GM12801 (cell line): ENCODE results near the gene GPR152.

Source experiments
- TF ChIP-seq, protein P1 (sequence below): IDR thresholded peaks from one replicate; pipeline ENCODE4 v1.5.1; 2011; ENCODE audit warnings: control low read depth; ENCODE audit not compliant: insufficient read length; ENCODE audit errors: extremely low read depth

Gene GPR152

DNA sequence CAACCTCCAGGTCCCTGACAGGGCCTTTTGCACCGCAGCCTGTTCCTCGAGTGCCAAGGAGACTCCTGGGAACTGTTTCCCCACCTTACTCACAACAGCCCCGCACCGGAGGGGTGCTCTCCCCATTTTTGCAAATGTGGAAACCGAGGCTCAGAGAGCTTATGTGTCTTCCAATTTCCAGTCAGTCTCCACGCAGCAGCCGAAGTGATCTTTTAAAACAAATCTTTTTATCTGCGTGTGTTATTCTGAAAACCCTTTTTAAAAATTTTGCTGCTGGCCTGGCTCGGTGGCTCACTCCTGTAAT, 16.9 kb upstream of the GPR152 start:
- TF ChIP-seq, protein P1, sequence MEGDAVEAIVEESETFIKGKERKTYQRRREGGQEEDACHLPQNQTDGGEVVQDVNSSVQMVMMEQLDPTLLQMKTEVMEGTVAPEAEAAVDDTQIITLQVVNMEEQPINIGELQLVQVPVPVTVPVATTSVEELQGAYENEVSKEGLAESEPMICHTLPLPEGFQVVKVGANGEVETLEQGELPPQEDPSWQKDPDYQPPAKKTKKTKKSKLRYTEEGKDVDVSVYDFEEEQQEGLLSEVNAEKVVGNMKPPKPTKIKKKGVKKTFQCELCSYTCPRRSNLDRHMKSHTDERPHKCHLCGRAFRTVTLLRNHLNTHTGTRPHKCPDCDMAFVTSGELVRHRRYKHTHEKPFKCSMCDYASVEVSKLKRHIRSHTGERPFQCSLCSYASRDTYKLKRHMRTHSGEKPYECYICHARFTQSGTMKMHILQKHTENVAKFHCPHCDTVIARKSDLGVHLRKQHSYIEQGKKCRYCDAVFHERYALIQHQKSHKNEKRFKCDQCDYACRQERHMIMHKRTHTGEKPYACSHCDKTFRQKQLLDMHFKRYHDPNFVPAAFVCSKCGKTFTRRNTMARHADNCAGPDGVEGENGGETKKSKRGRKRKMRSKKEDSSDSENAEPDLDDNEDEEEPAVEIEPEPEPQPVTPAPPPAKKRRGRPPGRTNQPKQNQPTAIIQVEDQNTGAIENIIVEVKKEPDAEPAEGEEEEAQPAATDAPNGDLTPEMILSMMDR = no peak

DNA sequence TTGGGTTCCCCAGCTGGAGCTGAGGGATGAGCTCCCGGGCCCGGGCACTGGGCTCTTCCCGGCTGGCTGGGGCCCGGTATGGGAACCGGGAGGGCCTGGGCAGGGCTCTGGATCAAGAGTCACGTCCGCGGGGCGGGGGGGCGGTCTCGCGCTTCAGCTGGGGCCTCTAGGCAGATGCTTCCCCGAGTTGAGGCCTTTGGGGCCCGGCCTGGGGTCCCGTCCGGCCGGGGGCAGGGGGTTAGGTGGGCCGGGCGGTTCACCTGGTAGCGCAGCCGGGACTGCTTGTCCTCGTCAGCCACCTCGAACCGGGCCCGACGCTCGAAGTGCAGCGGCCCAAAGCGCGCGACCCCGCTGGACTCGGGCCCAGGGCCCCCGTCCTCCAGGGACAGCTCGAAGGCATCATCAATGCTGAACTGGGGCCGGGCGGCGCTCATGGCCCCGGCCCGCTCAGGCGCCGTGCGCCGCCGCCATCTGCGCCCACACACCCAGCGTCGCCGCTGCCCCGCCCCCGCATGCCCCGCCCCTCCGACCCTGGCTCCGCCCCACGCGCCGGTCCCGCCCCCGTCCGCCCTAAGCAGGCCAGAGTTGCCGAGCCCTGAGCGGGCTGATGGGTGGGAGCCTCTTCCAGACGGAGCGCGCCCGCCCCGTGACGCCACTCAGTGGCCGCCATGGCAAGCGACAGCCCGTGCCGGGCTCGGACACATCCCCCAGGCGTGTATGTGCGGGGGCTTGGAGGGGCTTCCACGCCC, 16.4 kb upstream of the GPR152 start, which contains the start of gene TMEM134:
Gene TMEM134, minus strand, starts transcription at position 493 of the 749 bp plus-strand sequence. Its CDS starts 59 bp downstream, at position 434.
- TF ChIP-seq, protein P1 = no peak

DNA sequence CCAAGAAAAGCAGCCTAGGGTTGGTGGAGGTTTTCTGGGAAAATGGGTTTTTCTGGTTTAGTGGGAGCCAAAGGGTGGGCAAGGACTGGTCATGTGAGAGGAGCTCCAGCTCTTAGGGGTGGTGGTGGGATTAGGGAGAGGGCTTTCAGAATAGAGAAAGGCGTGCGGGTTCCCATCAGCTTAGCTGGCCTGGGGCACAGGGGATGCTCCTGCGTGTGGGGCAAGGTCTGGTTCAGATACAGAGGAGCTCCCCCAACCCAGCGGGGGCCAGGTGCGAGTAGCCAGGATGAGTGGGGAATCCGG, 15.9 kb upstream of the GPR152 start:
- TF ChIP-seq, protein P1 = no peak

DNA sequence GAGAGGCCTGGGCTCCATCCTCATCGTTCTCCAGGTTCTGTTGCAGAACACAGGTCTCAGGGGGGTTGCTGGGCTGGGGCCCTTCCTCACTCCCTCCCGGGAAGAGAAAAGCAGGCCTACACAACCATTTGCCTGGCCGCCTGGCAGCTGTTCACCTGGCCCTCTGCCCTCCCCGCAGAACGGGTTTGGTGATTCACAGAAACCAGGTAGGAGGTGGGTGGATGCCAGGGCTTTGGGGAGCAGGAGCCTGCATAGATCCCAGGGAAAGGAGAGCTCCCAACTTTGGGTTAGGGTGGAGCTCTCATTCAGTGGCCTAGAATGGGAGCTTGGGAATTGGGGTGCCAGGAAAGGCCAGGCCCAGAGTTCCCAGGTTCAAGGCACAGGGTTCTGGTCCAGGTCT, 15.5 kb upstream of the GPR152 start:
- TF ChIP-seq, protein P1 = no peak

DNA sequence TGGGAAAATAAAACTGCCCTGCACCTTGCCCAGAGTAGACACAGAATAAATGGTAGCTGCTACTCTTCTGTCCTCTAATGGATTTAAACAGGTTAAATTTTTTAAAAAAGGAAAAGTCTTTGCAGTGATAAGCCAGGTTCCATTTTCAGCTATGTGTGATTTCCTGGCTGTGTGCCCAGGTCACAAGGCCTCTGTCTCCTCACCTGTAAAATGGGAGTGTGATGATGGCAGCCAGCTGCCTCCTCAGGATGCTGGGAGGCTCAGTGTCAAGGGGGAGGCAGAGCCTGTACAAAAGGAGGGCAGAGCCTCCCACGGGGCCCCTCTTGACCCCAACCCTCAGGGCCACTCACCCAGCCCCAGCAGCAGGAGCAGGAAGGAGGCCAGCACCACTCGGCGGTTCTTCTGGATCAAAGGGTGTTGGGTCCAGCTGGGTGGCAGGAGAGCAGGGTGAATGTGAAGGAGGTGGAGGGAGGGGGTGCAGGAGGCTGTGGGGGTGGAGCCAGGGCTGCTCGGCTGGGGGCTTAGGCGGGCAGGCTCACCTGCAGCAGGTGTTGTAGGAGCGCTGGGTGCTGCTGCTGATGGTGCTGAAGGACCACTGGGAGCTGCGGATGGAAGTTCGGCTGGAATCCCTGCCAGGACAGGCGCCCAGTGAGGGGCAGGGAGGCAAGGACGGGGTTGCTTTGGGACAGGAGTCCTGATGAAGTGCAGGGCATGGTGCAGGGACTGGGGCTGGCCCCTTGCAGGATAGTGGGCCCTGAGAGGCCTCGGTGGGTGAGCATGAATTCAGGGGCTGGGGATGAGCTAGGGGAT, 14.6 kb upstream of the GPR152 start:
- TF ChIP-seq, protein P1 = no peak

DNA sequence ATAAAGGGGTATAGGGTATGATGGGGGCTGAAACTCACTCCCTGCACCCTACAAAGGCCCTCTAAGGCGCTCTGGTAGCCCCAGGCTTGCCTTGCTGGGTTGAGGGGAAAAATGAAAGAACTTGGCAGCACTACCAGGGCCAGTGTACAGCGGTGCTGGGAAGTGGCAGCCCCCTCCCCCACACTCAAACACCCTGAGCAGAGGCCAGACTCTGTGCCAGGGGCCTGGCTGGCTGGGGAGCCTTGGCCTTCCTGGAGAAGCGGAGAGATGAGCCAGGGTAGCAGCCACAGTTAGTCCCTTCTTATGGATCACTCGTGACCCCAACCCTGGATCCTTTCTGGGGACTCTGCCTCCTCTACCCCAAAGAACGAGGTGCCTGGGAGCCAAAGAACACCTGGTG, 13.8 kb upstream of the GPR152 start:
- TF ChIP-seq, protein P1 = no peak

DNA sequence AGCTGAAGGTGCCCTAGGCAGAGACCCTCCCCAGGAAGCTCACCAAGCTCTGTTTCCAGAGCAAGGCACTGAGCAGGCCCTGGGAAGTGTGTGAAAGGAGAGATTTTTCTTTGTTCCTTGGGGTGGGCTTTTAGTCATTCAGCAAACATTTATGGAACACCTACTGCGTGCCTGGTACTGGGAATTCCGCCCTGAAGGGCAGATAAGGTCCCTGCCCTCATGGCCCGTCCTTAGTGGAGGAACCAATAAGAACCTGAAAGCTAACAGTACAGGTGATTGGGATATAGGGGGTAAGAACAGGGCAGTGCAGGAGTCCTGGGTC, 12.6 kb upstream of the GPR152 start:
- TF ChIP-seq, protein P1 = no peak
